Testis (tissue), 2 donors: Measurements from ENCODE around the gene CCL3.
"Not testable (repeated sequence)": the region's sequence is repeated elsewhere in the genome, so short reads cannot be mapped to it uniquely, and the experiment has no call there.

Experiments
- CTCF ChIP-seq, 3 experiments: fragments of 450-650 bp in 2 of 3; fragments of 200-600 bp in 1 of 3; sonication (generic) in 1 of 3; IDR thresholded peaks; one replicate each; pipeline ENCODE4 v1.5.1; 2016 to 2019; ENCODE audit warnings: antibody characterized with exemption in 3 of 3, mild to moderate bottlenecking in 2 of 3, moderate library complexity in 1 of 3
- POLR2A ChIP-seq: fragments of 450-650 bp; IDR thresholded peaks from one replicate; pipeline ENCODE4 v1.6.1; 2017; ENCODE audit warnings: antibody characterized with exemption, mild to moderate bottlenecking, moderate library complexity

- not testable (repeated sequence) for TF ChIP-seq CTCF (IDR thresholded peaks at IDR 0.05); POLR2A
These were observed 13.5 kb upstream of the CCL3 start, which contains the start of gene CCL4 for GRCh38 chr17:36103401-36103975.
